ENCODE data around the gene ZNF699. TPM values are rescaled to one million over a fixed set of nuclear protein-coding genes. Genes with fewer than 3 reads are reported as not detected.
"Not testable (repeated sequence)": the region's sequence is repeated elsewhere in the genome, so short reads cannot be mapped to it uniquely, and the experiment has no call there.

Gene ZNF699
- total and polyA plus RNA-seq, 4 experiments from 2014 or later: 10.9 to 22.1 (median 16.0) TPM

DNA sequence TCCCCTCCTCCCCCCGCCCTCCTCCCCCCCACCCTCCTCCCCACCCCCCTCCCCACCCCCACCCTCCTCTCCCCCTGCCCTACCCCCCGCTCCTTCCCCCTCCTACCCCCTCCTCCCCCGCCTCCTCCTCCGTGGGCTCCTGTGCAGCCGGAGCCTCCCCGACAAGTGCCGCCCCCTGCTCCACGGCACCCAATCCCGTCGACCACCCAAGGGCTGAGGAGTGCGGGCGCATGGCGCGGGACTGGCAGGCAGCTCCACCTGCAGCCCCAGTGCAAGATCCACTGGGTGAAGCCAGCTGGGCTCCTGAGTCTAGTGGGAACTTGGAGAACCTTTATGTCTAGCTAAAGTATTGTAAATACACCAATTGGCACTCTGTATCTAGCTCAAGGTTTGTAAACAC, 12.1 kb upstream of the ZNF699 start:
- not testable (repeated sequence) for H3K27ac ChIP-seq (ENCODE audit: low read depth, low read length); H3K4me3 Mint-ChIP-seq; H3K27me3 Mint-ChIP-seq; H3K27ac Mint-ChIP-seq; H3K4me3 ChIP-seq (ENCODE audit: low read length in 2 of 2); H3K27me3 ChIP-seq (ENCODE audit: insufficient read depth, low read length); DNase-seq; H3K36me3 ChIP-seq (ENCODE audit: insufficient read depth, low read length); H3K9me3 ChIP-seq (ENCODE audit: control insufficient read depth in 1 of 2, low read length in 2 of 2)
- intact Hi-C loops (cut with micrococcal nuclease): loop anchor here (5.0 to 10.0 kb wide), 2 partner anchors 116 to 487 kb away; partner anchors contain the start of genes MBD3L1, ZNF266 and ZNF558
- ChIA-PET CTCF (ENCODE audit: partially characterized antibody) (interaction anchor here (2.8 kb wide), 1 partner anchor 11 kb away, joined by 23 read pairs; the partner anchor contains the start of gene ZNF699), POLR2A (ENCODE audit: partially characterized antibody) (interaction anchor here (3.6 kb wide), 1 partner anchor 12 kb away, joined by 30 read pairs; the partner anchor contains the start of gene ZNF699)
- Mint-ChIP-seq H3K36me3 (peaks cover 25 to 26% of the 10 kb centered on the region in 2 donors), H3K9me3 (peaks cover 0 to 46% (median 27%) of the 10 kb centered on the region in 8 donors), H3K4me1 (peaks cover 15 to 33% (median 20%) of the 10 kb centered on the region in 4 donors)
- peaks cover 20% of the 10 kb centered on the region for H3K4me1 ChIP-seq (ENCODE audit: insufficient read depth, low read length)

GRCh38 chr19:9321338-9321737, 11.7 kb upstream of the ZNF699 start:
- Mint-ChIP-seq H3K27me3 (peaks cover 0 to 2% of the 10 kb centered on the region in 2 donors), H3K4me1 (peaks cover 15 to 33% (median 20%) of the 10 kb centered on the region in 4 donors), H3K27ac (no peak overlapping the region), H3K36me3 (peaks cover 23 to 25% of the 10 kb centered on the region in 2 donors), H3K4me3 (no peak overlapping the region), H3K9me3 (peaks cover 0 to 46% (median 26%) of the 10 kb centered on the region in 8 donors)
- intact Hi-C loops (cut with micrococcal nuclease): loop anchor here (5.0 to 10.0 kb wide), 2 partner anchors 116 to 487 kb away; partner anchors contain the start of genes MBD3L1, ZNF266 and ZNF558
- Histone ChIP-seq H3K9me3 (ENCODE audit: control insufficient read depth in 1 of 2, low read length in 2 of 2) (no peaks in the 10 kb centered on the region), H3K4me3 (ENCODE audit: low read length in 2 of 2) (no peak overlapping the region), H3K36me3 (ENCODE audit: insufficient read depth, low read length) (no peaks in the 10 kb centered on the region), H3K4me1 (ENCODE audit: insufficient read depth, low read length) (peaks cover 20% of the 10 kb centered on the region), H3K27ac (ENCODE audit: low read depth, low read length) (no peak overlapping the region), H3K27me3 (ENCODE audit: insufficient read depth, low read length) (no peaks in the 10 kb centered on the region)
- ChIA-PET POLR2A (ENCODE audit: partially characterized antibody) (interaction anchor here (3.6 kb wide), 1 partner anchor 11 kb away, joined by 30 read pairs; the partner anchor contains the start of gene ZNF699), CTCF (ENCODE audit: partially characterized antibody) (no interaction called here)
- DNase-seq: no peak

DNA sequence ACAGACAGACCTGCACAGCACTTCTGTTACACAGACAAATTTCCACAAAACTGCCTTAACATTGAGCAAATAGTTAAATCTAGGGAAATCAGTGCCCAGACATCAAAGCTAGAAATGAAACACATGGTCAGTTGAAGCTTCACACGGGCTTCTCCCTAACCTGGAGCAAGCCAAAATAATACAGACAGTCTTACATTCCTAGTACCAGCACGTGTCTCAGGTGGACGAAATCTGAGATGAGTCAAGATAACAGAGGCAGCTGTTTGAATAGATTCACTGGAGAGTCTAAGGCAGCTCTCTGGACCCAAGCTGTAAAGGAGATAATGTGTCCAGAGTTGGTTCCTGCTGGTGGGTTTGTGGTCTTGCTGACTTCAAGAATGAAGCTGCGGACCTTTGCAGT, 4.1 kb upstream of the ZNF699 start:
- Mint-ChIP-seq H3K27me3 (peaks cover 3 to 4% of the 10 kb centered on the region in 2 donors), H3K4me1 (peaks cover 7 to 19% (median 13%) of the 10 kb centered on the region in 4 donors), H3K4me3 (no peak overlapping the region), H3K9me3 (peaks cover 0 to 36% (median 17%) of the 10 kb centered on the region in 8 donors), H3K27ac (peak overlapping the region in 1 of 7 donors; percentile 38), H3K36me3 (peaks cover 15 to 17% of the 10 kb centered on the region in 2 donors)
- Histone ChIP-seq H3K27me3 (ENCODE audit: insufficient read depth, low read length) (no peaks in the 10 kb centered on the region), H3K27ac (ENCODE audit: low read depth, low read length) (no peak overlapping the region), H3K9me3 (ENCODE audit: control insufficient read depth in 1 of 2, low read length in 2 of 2) (no peaks in the 10 kb centered on the region), H3K36me3 (ENCODE audit: insufficient read depth, low read length) (no peaks in the 10 kb centered on the region), H3K4me1 (ENCODE audit: insufficient read depth, low read length) (peaks cover 7% of the 10 kb centered on the region), H3K4me3 (ENCODE audit: low read length in 2 of 2) (no peak overlapping the region)
- no peak for DNase-seq
- CTCF ChIA-PET (ENCODE audit: partially characterized antibody): interaction anchor here (1.3 kb wide), 1 partner anchor 10 kb away, joined by 4 read pairs; the partner anchor contains the start of gene ZNF559
- POLR2A ChIA-PET (ENCODE audit: partially characterized antibody): no interaction called here
- intact Hi-C loops (cut with micrococcal nuclease): no loop called here

GRCh38 chr19:9309974-9310446, 372 bp upstream of the ZNF699 start:
- peak overlapping the region; percentile 92 to 93 for H3K4me3 ChIP-seq (ENCODE audit: low read length in 2 of 2)
- ChIA-PET CTCF (ENCODE audit: partially characterized antibody) (interaction anchor here (0.8 to 3.3 kb wide), 4 partner anchors 13 to 125 kb away, joined by 3 to 23 read pairs (median 6); partner anchors contain the start of genes ZNF266 and ZNF559), POLR2A (ENCODE audit: partially characterized antibody) (interaction anchor here (0.8 to 2.8 kb wide), 6 partner anchors 13 to 459 kb away, joined by 3 to 30 read pairs (median 4); partner anchors contain the start of genes ZNF266, ZNF559 and ZNF846)
- peaks cover 22 to 27% of the 10 kb centered on the region in 2 donors for H3K36me3 Mint-ChIP-seq
- DNase-seq: no peak
- H3K27me3 Mint-ChIP-seq: no peaks in the 10 kb centered on the region
- peaks cover 23% of the 10 kb centered on the region for H3K4me1 ChIP-seq (ENCODE audit: insufficient read depth, low read length)
- H3K4me1 Mint-ChIP-seq: peaks cover 19 to 46% (median 32%) of the 10 kb centered on the region in 4 donors
- H3K4me3 Mint-ChIP-seq: peak overlapping the region; percentile 89 to 99 (median 94)
- peak overlapping the region; percentile 96 for H3K27ac ChIP-seq (ENCODE audit: low read depth, low read length)
- H3K27me3 ChIP-seq (ENCODE audit: insufficient read depth, low read length): no peaks in the 10 kb centered on the region
- peak overlapping the region; percentile 88 to 99 (median 97) for H3K27ac Mint-ChIP-seq
- no peaks in the 10 kb centered on the region for H3K9me3 ChIP-seq (ENCODE audit: control insufficient read depth in 1 of 2, low read length in 2 of 2)
- peaks cover 3% of the 10 kb centered on the region for H3K36me3 ChIP-seq (ENCODE audit: insufficient read depth, low read length)
- intact Hi-C loops (cut with micrococcal nuclease): loop anchor here (1.0 to 5.0 kb wide), 5 partner anchors 14 to 509 kb away; partner anchors contain the start of genes FBXL12, ZNF121, ZNF266 and ZNF559
- peaks cover 2 to 22% (median 14%) of the 10 kb centered on the region in 8 donors for H3K9me3 Mint-ChIP-seq

GRCh38 chr19:9308091-9308770, 1.4 kb downstream of the ZNF699 start:
- Histone ChIP-seq H3K27ac (ENCODE audit: low read depth, low read length) (no peak overlapping the region), H3K9me3 (ENCODE audit: control insufficient read depth in 1 of 2, low read length in 2 of 2) (peaks cover 0 to 2% of the 10 kb centered on the region in 2 donors), H3K27me3 (ENCODE audit: insufficient read depth, low read length) (no peaks in the 10 kb centered on the region), H3K4me3 (ENCODE audit: low read length in 2 of 2) (peak overlapping the region; percentile 86 to 93), H3K36me3 (ENCODE audit: insufficient read depth, low read length) (peaks cover 17% of the 10 kb centered on the region), H3K4me1 (ENCODE audit: insufficient read depth, low read length) (peaks cover 23% of the 10 kb centered on the region)
- intact Hi-C loops (cut with micrococcal nuclease): loop anchor here (2.0 to 5.0 kb wide), 2 partner anchors 129 to 485 kb away; partner anchors contain the start of gene ZNF266
- Mint-ChIP-seq H3K36me3 (peaks cover 32 to 45% of the 10 kb centered on the region in 2 donors), H3K4me3 (peak overlapping the region; percentile 89 to 99 (median 94)), H3K27ac (peak overlapping the region; percentile 70 to 97 (median 96)), H3K9me3 (peaks cover 0 to 23% (median 14%) of the 10 kb centered on the region in 8 donors), H3K27me3 (no peaks in the 10 kb centered on the region), H3K4me1 (peaks cover 21 to 47% (median 34%) of the 10 kb centered on the region in 4 donors)
- POLR2A ChIA-PET (ENCODE audit: partially characterized antibody): interaction anchor here (0.6 to 2.8 kb wide), 2 partner anchors 14 to 319 kb away, joined by 3 to 30 read pairs; partner anchors contain the start of gene ZNF559
- DNase-seq: no peak
- CTCF ChIA-PET (ENCODE audit: partially characterized antibody): interaction anchor here (1.1 kb wide), 1 partner anchor 16 kb away, joined by 4 read pairs; the partner anchor contains the start of gene ZNF559

- Mint-ChIP-seq H3K4me1 (peaks cover 21 to 43% (median 33%) of the 10 kb centered on the region in 4 donors), H3K4me3 (no peak overlapping the region), H3K27ac (no peak overlapping the region), H3K36me3 (peaks cover 49 to 60% of the 10 kb centered on the region in 2 donors), H3K9me3 (peaks cover 4 to 34% (median 25%) of the 10 kb centered on the region in 8 donors), H3K27me3 (no peaks in the 10 kb centered on the region)
- Histone ChIP-seq H3K9me3 (ENCODE audit: control insufficient read depth in 1 of 2, low read length in 2 of 2) (peaks cover 0 to 15% of the 10 kb centered on the region in 2 donors), H3K4me1 (ENCODE audit: insufficient read depth, low read length) (peaks cover 23% of the 10 kb centered on the region), H3K36me3 (ENCODE audit: insufficient read depth, low read length) (peaks cover 35% of the 10 kb centered on the region), H3K27ac (ENCODE audit: low read depth, low read length) (no peak overlapping the region), H3K4me3 (ENCODE audit: low read length in 2 of 2) (no peak overlapping the region), H3K27me3 (ENCODE audit: insufficient read depth, low read length) (no peaks in the 10 kb centered on the region)
- no peak for DNase-seq
- CTCF ChIA-PET (ENCODE audit: partially characterized antibody): no interaction called here
- POLR2A ChIA-PET (ENCODE audit: partially characterized antibody): interaction anchor here (1.2 kb wide), 1 partner anchor 17 kb away, joined by 3 read pairs; the partner anchor contains the start of gene ZNF559
- intact Hi-C loops (cut with micrococcal nuclease): loop anchor here (5.0 kb wide), 1 partner anchor 131 kb away; the partner anchor contains the start of gene ZNF266
Measured at GRCh38 chr19:9306443-9306842, 3.2 kb downstream of the ZNF699 start.
